ENCODE results near the gene PTCSC3.
"Not testable (repeated sequence)": the region's sequence is repeated elsewhere in the genome, so short reads cannot be mapped to it uniquely, and the experiment has no call there.

Gene PTCSC3

DNA sequence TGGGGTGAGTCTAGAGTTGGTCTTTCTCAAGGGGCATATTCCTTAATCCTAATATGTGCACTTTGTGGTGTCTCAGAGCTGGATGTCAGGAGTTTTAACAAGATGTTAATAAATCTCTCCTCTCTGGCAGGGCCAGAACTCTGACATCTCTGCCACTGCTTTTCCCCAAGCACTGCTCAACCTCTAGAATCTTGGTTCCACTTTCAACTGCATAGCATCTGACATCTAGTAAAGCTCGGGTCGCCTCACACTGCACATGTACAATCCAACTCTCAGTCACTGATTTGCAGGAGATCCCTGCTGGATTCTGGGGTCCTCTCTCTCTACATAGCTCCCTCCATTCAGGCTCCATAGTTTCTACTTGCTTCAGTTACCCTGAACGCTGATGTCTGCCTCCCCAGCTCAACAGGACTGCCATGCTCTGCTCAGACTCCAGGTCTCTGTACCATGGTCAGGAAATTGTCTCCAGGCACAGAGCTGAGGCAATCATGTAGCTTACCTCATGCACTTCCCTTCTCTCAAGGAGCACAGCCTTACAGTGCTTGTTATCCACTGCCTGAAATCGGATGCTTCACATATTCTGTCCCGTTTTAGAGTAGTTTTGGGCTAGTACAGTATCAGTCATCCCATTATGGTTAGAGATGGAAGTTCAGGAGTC, 1.6 kb downstream of the PTCSC3 start:
- DNase-seq (ENCODE audit: low read depth in 2 of 3, low spot score in 1 of 3): no peak

DNA sequence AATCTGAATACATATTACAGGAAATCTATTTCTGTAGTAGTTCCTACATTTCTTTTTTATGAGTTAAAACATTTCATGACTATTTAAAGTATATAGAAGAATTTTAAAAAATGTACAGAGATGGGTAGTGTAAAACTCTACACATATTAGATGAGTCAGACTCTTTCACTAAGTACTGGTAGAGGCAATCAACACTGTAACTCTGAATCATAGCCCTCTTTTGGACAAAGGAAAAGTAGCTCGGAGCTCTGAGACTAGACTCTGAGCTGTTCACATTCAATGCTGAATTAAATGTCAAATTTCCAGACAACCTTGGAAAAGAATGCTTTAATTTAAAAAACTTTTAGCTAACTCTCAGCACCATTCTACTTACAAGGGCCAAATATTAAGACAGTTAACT, 3.4 kb downstream of the PTCSC3 start:
- no peak for DNase-seq (ENCODE audit: low read depth in 2 of 3, low spot score in 1 of 3)

DNA sequence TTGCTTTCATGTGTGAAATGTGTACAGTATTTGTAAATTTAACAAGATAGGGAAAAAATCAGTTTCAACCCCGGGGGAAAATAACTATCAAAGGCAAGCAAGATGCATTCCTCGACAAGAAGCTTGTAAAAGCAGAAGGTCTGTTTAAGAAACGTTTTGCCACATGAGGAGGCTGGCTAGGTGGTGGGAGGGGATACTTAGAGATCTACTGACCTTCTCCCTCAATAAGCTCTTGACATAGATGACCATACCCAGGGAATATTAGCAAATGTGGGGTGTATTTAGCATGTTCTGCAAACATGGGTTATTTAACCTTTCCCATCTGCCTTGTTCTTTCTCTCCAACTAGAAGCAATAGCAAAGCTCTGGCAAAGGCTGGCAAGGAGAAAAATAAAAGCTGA, 4.9 kb downstream of the PTCSC3 start:
- no peak for DNase-seq (ENCODE audit: low read depth in 2 of 3, low spot score in 1 of 3)

DNA sequence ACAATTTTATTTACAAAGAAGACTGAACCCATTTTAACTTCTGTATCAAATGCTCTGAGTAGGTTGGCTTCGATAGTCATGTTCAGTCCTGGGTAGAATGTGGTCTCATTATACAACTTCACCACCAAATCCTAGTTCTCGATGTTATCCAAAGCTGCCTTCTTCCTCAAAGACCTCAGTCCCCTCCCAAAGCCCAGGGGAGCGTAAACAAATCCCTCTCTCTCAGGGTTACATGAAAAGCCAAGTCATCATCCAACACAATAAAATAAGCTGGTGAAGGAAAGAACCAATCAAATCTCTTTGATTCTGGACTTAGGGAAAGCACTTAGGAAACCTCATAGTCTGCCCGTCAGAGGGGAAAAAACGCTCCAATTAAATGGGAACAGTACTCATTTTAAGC, 9.1 kb downstream of the PTCSC3 start:
- DNase-seq (ENCODE audit: low read depth in 2 of 3, low spot score in 1 of 3): no peak

DNA sequence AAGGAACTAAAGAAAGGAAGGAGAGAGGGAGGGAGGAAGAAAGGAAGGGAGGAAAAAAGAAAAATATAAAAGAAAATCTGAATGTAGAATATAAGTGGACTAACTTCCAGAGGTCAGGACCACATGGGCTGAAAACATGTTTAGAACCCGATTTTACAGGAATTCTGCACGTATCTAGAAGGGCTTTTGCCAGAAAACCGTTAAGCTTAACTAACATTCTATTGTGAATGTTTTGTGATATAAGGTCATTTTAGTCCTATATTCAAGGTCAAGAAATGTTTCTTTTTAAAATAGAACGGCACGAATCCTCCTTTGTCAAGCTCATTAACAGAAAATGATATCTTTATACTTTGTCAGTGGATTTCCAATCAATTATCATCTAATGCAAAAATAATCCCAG, 13.1 kb downstream of the PTCSC3 start:
- DNase-seq (ENCODE audit: low read depth in 2 of 3, low spot score in 1 of 3): no peak

DNA sequence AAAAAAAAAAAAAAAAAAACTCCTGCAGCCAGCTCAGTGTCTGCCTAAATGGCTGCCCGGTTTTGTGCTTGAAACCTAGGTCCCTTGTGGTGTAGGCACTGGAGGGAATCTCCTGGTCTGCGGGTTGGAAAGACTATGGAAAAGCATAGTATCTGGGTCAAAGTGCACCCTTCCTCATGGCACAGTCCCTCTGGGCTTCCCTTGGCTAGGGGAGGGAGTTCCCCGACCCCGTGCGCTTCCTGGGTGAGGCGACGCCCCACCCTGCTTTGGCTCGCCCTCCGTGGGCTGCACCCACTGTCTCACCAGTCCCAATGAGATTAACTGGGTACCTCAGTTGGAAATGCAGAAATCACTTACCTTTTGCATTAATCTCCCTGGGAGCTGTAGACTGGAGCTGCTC, 14.3 kb downstream of the PTCSC3 start:
- DNase-seq (ENCODE audit: low read depth in 2 of 3, low spot score in 1 of 3): no peak

DNA sequence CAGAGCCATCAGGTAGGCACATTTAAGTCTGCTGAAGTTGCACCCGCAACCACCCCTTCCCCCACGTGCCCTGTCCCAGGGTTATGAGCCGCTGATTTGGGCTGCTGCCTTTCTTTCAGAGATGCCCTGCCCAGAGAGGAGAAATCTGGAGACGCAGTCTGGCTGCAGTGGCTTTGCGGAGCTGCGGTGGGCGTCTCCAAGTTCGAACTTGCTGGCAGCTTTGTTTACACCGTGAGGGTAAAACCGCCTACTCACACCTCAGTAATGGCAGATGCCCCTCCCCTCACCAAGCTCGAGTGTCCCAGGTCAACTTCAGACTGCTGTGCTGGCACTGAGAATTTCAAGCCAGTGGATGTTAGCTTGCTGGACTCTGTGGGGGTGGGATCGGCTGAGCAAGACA, 14.7 kb downstream of the PTCSC3 start:
- DNase-seq (ENCODE audit: low read depth in 2 of 3, low spot score in 1 of 3): no peak

DNA sequence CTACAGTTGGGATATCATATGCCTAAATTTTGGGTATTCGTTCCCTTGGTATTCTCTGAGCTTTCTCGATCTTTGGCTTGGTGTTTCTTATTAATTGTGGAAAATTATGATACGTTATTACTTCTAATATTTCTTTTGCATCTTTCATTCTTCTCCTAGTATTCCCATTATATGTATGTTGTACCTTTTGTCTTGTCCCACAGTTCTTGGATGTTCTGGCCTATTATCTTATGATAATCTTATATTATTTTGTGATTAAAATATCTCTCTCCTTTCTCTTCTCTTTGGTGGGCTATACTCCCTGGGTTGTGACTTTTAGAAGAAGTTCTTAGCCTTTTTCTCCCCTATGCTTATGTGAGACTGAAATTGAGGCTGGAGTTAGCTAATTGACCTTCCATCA, 25.2 kb downstream of the PTCSC3 start:
- no peak for DNase-seq (ENCODE audit: low read depth in 2 of 3, low spot score in 1 of 3)

DNA sequence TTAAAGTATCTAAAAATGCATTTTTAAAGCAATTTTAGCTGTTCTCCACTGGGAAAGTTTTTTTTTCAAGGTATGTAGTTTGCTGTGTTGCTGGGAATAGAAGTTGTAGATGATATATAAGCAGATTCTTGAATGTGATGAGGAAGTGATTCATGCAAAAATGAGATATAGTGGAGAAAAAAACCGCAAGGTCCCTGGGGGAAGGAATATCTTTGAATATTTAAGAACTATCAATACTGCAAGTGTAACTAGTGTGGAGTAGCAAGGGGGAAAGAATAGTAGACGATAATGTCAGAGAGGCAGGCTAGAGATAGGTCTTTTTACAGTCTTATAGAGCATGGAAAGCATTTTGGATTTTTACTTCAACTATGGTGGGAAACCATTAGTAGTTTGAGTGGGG, 42.5 kb downstream of the PTCSC3 start:
- DNase-seq (ENCODE audit: low read depth in 2 of 3, low spot score in 1 of 3): no peak

DNA sequence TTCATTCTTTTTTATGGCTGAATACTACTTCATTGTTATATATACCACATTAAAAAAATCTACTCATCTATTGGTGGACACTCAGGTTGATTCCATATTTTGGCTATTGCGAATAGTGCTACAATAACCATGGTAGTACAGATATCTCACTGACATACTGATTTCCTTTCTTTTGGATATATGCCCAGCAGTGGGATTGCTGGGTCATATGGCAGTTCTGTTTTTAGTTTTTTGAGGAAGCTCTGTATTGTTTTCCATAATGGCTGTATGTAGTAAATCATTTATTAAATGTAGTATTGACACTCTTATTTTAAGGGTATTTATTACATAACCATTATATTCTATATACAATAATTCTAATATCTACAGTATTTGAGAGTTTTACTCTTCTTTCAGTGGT, 43.7 kb downstream of the PTCSC3 start:
- no peak for DNase-seq (ENCODE audit: low read depth in 2 of 3, low spot score in 1 of 3)

DNA sequence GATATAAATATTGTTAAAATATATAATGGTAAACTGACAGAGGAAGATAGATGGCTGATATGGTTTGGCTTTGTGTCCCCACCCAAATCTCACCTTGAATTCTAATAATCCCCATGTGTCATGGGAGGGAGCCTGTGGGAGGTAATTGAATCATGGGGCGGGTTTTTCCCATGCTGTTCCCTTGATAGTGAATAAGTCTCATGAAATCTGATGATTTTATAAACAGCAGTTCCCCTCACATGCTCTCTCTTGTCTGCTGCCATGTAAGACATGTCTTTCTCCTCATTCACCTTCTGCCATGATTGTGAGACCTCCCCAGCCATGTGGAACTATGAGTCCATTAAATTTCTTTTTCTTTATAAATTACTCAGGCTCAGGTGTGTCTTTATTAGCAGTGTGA, 46.3 kb downstream of the PTCSC3 start:
- DNase-seq (ENCODE audit: low read depth in 2 of 3, low spot score in 1 of 3): no peak

DNA sequence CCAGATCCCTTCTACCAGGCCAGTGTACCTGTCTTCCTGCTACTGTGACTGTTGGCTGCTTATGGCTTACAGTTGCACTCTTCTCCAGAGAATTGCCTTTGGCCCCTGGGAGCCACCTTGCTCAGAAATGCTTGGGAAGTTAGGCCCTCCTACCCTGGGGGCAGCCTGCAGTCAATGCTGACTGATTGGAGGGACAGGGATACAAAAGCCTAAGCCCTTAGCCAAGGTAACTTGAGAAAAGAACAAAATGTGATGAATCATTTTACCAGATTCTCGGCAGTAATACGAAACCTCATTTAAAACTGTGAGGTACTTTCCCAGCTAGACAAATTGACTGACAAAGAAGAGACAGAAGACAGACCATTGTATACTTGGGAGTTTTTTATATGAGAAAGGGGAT, 47.3 kb downstream of the PTCSC3 start:
- no peak for DNase-seq (ENCODE audit: low read depth in 2 of 3, low spot score in 1 of 3)

DNA sequence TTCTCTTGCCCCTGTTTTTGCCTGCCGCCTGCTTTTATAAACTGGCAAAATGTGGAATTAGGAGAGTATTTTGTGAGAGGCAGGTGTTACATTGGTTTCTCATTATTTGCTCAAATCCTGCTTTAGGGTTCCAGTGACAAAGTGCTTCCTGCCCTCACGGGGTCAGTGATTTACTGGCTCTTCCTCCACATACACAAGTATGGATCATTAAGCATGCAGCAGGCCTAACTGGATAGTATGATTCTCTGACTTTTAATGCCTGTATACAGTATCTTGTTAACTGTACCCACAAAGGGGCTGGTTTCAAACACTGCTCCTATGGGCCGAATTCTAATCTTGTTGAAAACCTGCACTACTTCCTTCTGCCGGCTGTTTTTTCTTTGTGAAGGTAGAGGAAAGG, 63.2 kb downstream of the PTCSC3 start:
- DNase-seq (ENCODE audit: low read depth in 2 of 3, low spot score in 1 of 3): no peak

DNA sequence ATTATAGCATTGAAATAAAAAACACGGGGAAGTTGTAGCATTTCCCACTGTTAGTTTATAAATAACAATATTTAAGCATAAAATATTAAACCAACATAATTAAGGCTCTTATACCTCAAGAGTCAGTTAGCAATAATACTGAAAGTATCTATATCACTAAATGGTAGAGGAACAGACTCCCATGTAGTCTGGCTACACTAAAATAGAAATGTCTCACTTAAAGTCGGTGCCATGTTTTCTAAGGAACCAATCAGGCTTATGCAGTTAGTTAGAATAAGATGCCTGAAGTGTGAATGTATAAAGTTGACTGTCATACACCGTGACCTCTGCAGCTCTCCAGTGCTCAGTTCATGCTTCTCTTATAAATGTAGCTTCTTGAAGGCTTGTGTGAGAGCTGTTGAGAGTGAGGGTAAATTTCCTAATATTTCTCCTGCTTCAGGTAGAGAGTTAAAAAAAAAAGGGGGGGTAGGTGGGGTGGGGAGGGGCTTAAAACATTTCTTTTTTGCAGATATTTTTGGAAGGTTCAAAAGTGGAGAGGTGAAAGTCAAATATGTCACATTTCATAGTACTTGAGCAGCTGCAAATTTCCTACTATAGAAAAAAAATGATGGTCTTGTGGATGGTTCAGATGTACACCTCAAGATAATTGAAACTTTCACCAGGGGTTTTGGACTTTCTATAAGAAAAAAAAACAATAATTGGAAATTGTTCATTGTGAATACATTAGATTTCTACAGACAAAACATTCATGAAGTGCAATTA, 64.5 kb downstream of the PTCSC3 start:
- no peak for DNase-seq (ENCODE audit: low read depth in 2 of 3, low spot score in 1 of 3)

DNA sequence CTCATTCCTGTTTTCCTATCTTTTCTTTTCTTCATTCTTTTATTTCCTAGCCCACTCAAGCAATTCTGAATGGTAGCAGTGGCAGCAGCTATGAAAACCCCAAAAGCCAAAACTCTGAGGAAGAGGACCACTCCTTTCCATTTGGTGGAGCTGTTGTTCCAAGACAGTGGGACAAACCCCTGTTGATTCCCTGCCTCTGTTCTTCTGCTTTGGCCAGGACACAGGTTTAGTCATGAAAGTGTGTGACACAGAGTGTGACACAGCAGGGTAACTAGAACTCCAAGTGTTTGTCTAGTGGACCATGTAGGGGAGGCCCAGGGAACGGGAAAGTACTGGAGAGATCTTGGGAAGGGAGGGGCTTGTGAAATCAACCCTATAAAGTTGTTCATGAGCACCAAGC, 71.1 kb downstream of the PTCSC3 start:
- DNase-seq (ENCODE audit: low read depth in 2 of 3, low spot score in 1 of 3): no peak

DNA sequence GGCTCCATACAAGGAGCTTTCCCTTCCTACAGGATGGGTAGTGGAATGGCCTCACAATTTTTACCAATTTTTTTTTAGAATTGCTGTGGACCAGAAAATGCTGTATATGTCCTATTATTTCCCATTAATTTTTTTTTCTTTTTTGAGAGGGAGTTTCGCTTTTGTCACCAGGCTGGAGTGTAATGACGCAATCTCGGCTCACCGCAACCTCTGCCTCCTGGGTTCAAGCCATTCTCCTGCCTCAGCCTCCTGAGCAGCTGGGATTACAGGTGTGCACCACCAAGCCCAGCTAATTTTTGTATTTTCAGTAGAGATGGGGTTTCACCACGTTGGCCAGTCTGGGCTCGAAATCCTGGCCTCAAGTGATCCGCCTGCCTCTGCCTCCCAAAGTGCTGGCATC, 72.3 kb downstream of the PTCSC3 start:
- DNase-seq (ENCODE audit: low read depth in 2 of 3, low spot score in 1 of 3): not testable (repeated sequence)

DNA sequence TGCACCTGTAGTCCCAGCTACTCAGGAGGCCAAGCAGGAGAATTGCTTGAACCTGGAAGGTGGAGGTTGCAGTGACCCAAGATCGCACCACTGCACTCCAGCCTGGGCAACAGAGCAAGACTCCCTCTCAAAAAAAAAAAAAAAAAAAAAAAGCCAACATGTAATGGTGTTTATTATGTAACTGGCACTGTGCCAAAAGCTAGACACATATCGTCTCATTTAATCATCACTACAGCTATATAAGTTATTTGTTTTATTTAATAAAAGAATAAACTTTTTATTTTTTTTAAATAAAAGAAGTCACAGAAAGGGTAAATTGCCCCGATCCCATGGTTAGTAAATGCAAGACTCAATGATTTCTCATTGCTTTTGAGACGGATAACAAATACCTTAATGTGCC, 76.9 kb downstream of the PTCSC3 start:
- no peak for DNase-seq (ENCODE audit: low read depth in 2 of 3, low spot score in 1 of 3)

DNA sequence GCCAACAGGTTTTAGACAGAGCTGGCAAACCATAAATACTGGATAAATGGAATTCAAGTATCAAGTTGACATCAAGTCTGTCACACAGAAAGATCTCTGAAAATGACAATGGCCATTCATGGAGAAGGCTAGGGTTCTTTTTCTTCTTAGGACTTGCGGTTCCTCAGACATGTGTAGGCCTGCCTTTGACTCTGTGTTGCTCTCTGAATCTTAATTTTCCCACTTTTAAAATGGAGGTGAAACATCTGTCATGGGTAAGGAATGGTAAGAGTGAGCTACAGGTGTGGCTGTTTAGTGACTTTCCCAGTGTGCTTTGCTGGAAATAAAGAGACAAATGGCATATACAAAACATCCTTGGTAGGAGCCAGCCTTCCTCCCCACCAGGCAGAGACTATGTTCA, 79.2 kb downstream of the PTCSC3 start:
- DNase-seq (ENCODE audit: low read depth in 2 of 3, low spot score in 1 of 3): no peak

DNA sequence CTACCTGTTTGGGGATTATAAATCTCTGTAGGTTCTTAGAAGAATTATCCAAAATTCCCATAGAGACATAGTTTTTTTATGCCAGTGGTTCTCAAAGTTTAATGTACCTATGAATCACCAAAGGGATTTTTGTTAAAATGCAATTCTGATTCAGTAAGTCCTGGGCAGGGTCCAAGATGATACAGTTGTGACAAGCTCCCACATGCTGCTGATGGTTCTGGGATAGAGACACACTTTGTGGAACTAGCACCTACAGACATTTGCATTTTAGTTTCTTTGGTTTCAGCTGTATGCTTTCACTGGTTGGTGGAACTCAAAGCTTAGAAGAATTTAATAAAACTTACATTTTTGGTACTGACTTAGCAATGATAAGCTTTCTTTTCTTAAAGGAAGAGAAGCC, 80.4 kb downstream of the PTCSC3 start:
- no peak for DNase-seq (ENCODE audit: low read depth in 2 of 3, low spot score in 1 of 3)

DNA sequence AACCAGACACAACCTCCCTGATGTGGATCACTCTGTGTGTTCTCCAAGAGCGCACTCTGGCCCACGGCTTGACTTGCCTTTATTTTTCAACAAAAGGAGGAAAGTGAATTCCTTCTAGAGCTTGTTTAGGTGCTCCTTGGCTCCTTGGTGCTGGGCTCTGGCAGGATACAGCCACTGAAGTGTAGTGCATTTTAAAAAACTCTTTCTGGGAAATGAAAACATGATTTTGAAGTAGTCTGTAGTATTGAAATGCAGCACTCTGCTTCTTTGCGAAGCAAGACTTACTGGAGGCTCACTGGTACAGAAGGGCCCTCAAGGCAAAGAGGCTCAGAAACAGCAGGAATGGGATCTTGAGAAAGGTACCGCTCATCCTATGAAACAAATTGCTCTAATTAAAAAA, 81.6 kb downstream of the PTCSC3 start:
- DNase-seq (ENCODE audit: low read depth in 2 of 3, low spot score in 1 of 3): no peak

DNA sequence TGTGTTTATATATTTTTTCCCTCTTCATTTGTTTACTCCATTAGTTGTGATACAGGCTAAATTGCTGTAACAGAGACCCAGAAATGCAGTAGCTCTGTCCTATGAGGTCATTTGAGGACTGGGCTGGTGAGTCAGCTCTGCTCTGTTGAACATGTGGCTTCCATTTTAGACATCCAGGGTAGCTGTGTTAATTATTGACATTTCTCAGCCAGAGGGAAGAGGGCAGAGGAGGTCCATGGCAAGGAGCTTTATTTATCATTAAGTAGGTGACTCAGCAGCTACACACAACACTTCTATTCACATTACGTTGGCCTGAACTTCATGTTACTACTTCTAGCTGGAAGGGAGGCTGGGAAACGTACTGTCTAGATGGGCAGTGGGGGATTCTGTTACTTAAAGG, 85.4 kb downstream of the PTCSC3 start:
- no peak for DNase-seq (ENCODE audit: low read depth in 2 of 3, low spot score in 1 of 3)

DNA sequence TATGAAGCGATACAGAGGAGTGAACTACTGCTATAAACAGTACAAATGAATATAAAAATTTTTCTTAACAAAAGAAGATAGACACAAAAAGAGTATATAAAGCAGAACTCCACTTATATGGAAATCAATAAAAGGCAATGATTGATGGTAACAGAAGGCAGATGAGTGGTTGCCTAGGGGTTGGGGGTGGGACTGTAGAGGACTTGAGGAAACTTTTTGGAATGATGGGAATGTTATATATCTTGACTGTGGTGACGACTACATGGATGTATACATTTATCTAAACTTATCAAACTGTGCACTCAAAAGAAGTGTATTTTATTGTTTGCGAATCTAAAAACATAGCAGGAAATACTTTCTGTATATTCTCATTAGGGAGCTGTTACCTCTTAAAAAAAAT, 89.1 kb downstream of the PTCSC3 start:
- no peak for DNase-seq (ENCODE audit: low read depth in 2 of 3, low spot score in 1 of 3)
